NCI-H226 (cell line): Measurements from ENCODE around the gene ANTXR1.
A peak's percentile ranks its signal among the peaks of the same experiment; 100 is the strongest.

Experiments
- DNase-seq: peaks from one replicate; pipeline ENCODE4 v3.0.0-alpha.2; 2015

The ANTXR1 gene

GRCh38 chr2:69186614-69187013 lies 173.6 kb downstream of the ANTXR1 start:
- no peak for DNase-seq

- DNase-seq: no peak
Measured at GRCh38 chr2:69188182-69188900, 175.4 kb downstream of the ANTXR1 start.

- no peak for DNase-seq
Measured at GRCh38 chr2:69190743-69191404, 177.9 kb downstream of the ANTXR1 start.

GRCh38 chr2:69191634-69192033 lies 178.7 kb downstream of the ANTXR1 start:
- no peak for DNase-seq

GRCh38 chr2:69192176-69192945 lies 179.4 kb downstream of the ANTXR1 start:
- DNase-seq: no peak

- DNase-seq: no peak
Measured at GRCh38 chr2:69195706-69196105, 182.7 kb downstream of the ANTXR1 start.

GRCh38 chr2:69196327-69197117 lies 183.5 kb downstream of the ANTXR1 start:
- peak; percentile 62 for DNase-seq

- no peak for DNase-seq
Measured at GRCh38 chr2:69200107-69200520, 187.1 kb downstream of the ANTXR1 start.

GRCh38 chr2:69201259-69201658 lies 188.3 kb downstream of the ANTXR1 start:
- DNase-seq: no peak

GRCh38 chr2:69202327-69202726 lies 189.3 kb downstream of the ANTXR1 start:
- DNase-seq: no peak

- no peak for DNase-seq
Measured at GRCh38 chr2:69203166-69203985, 190.4 kb downstream of the ANTXR1 start.

GRCh38 chr2:69204654-69205053 lies 191.7 kb downstream of the ANTXR1 start:
- DNase-seq: peak; percentile 47

GRCh38 chr2:69205076-69205475 lies 192.1 kb downstream of the ANTXR1 start:
- no peak for DNase-seq

GRCh38 chr2:69205491-69205890 lies 192.5 kb downstream of the ANTXR1 start:
- DNase-seq: no peak

- DNase-seq: no peak
Measured at GRCh38 chr2:69208023-69208595, 195.1 kb downstream of the ANTXR1 start.

GRCh38 chr2:69209482-69209881 lies 196.5 kb downstream of the ANTXR1 start:
- DNase-seq: no peak

GRCh38 chr2:69210385-69210784 lies 197.4 kb downstream of the ANTXR1 start:
- DNase-seq: no peak

- peak; percentile 35 for DNase-seq
Measured at GRCh38 chr2:69211048-69211447, 198.1 kb downstream of the ANTXR1 start.

GRCh38 chr2:69211686-69212085 lies 198.7 kb downstream of the ANTXR1 start:
- no peak for DNase-seq

GRCh38 chr2:69212238-69213028 lies 199.5 kb downstream of the ANTXR1 start:
- DNase-seq: no peak

GRCh38 chr2:69213201-69213600 lies 200.2 kb downstream of the ANTXR1 start:
- no peak for DNase-seq
